ENCODE results near the gene MAPK7. TPM values are rescaled to one million over a fixed set of nuclear protein-coding genes. Genes with fewer than 3 reads are reported as not detected.

The MAPK7 gene
- total RNA-seq, 2 experiments from 2014 or later: 8.1 to 19.3 TPM

- TF ChIP-seq EZH2phosphoT487 (IDR thresholded peaks at IDR 0.05; ENCODE audit: borderline replicate concordance, low read depth, low read length) (no peak), CTCF (conservative IDR thresholded peaks at IDR 0.05; ENCODE audit: low read length) (no peak)
- H2AFZ ChIP-seq (ENCODE audit: low read length): no peak overlapping the region
- H3K27ac ChIP-seq (ENCODE audit: low read depth, low read length, poor library complexity, severe bottlenecking): no peak overlapping the region
- H3K4me1 ChIP-seq (ENCODE audit: insufficient read depth, low read length, poor library complexity, severe bottlenecking): no peaks in the 10 kb centered on the region
- CTCF ChIA-PET (ENCODE audit: unreplicated experiment): no interaction called here
- H3K9me2 ChIP-seq (ENCODE audit: insufficient read depth, low read length): no peaks in the 10 kb centered on the region
- no peaks in the 10 kb centered on the region for H3K79me2 ChIP-seq (ENCODE audit: insufficient read depth, low read depth, low read length)
- no peak overlapping the region for H3K4me2 ChIP-seq (ENCODE audit: low read length)
- no peak for DNase-seq (ENCODE audit: low spot score)
- no peaks in the 10 kb centered on the region for H4K20me1 ChIP-seq (ENCODE audit: insufficient read depth, low read length)
- H3K36me3 ChIP-seq (ENCODE audit: insufficient read depth, low read length): no peaks in the 10 kb centered on the region
- BruUV-seq (replicated peaks): no TSS peak
- intact Hi-C loops (cut with micrococcal nuclease; ENCODE audit: unreplicated experiment): no loop called here
- H3K4me3 ChIP-seq (ENCODE audit: low read depth, low read length, poor library complexity, severe bottlenecking): no peak overlapping the region
- H3K9me3 ChIP-seq (ENCODE audit: low read length): no peaks in the 10 kb centered on the region
- POLR2A ChIA-PET: no interaction called here
These were observed 34.7 kb downstream of the MAPK7 start for GRCh38 chr17:19412984-19413383.

GRCh38 chr17:19413761-19414160 is 35.5 kb downstream of the MAPK7 start:
- H3K9me2 ChIP-seq (ENCODE audit: insufficient read depth, low read length): no peaks in the 10 kb centered on the region
- H3K4me1 ChIP-seq (ENCODE audit: insufficient read depth, low read length, poor library complexity, severe bottlenecking): peaks cover 5% of the 10 kb centered on the region
- POLR2A ChIA-PET: no interaction called here
- no peak overlapping the region for H3K27ac ChIP-seq (ENCODE audit: low read depth, low read length, poor library complexity, severe bottlenecking)
- H3K36me3 ChIP-seq (ENCODE audit: insufficient read depth, low read length): no peaks in the 10 kb centered on the region
- no peaks in the 10 kb centered on the region for H3K79me2 ChIP-seq (ENCODE audit: insufficient read depth, low read depth, low read length)
- no peak overlapping the region for H3K4me3 ChIP-seq (ENCODE audit: low read depth, low read length, poor library complexity, severe bottlenecking)
- H3K9me3 ChIP-seq (ENCODE audit: low read length): no peaks in the 10 kb centered on the region
- TF ChIP-seq EZH2phosphoT487 (IDR thresholded peaks at IDR 0.05; ENCODE audit: borderline replicate concordance, low read depth, low read length): no peak
- TF ChIP-seq CTCF (conservative IDR thresholded peaks at IDR 0.05; ENCODE audit: low read length): no peak
- H2AFZ ChIP-seq (ENCODE audit: low read length): no peak overlapping the region
- DNase-seq (ENCODE audit: low spot score): no peak
- no peak overlapping the region for H3K4me2 ChIP-seq (ENCODE audit: low read length)
- no peaks in the 10 kb centered on the region for H4K20me1 ChIP-seq (ENCODE audit: insufficient read depth, low read length)
- no TSS peak for BruUV-seq (replicated peaks)
- intact Hi-C loops (cut with micrococcal nuclease; ENCODE audit: unreplicated experiment): no loop called here
- CTCF ChIA-PET (ENCODE audit: unreplicated experiment): no interaction called here

GRCh38 chr17:19414396-19415280 is 36.3 kb downstream of the MAPK7 start:
- CTCF ChIA-PET (ENCODE audit: unreplicated experiment): no interaction called here
- POLR2A ChIA-PET: no interaction called here
- no peak for DNase-seq (ENCODE audit: low spot score)
- Histone ChIP-seq H3K9me3 (ENCODE audit: low read length) (no peaks in the 10 kb centered on the region), H3K4me2 (ENCODE audit: low read length) (no peak overlapping the region), H4K20me1 (ENCODE audit: insufficient read depth, low read length) (no peaks in the 10 kb centered on the region), H3K36me3 (ENCODE audit: insufficient read depth, low read length) (no peaks in the 10 kb centered on the region), H3K9me2 (ENCODE audit: insufficient read depth, low read length) (no peaks in the 10 kb centered on the region), H3K79me2 (ENCODE audit: insufficient read depth, low read depth, low read length) (no peaks in the 10 kb centered on the region), H2AFZ (ENCODE audit: low read length) (no peak overlapping the region), H3K4me1 (ENCODE audit: insufficient read depth, low read length, poor library complexity, severe bottlenecking) (peaks cover 5% of the 10 kb centered on the region), H3K27ac (ENCODE audit: low read depth, low read length, poor library complexity, severe bottlenecking) (no peak overlapping the region), H3K4me3 (ENCODE audit: low read depth, low read length, poor library complexity, severe bottlenecking) (no peak overlapping the region)
- no TSS peak for BruUV-seq (replicated peaks)
- TF ChIP-seq CTCF (conservative IDR thresholded peaks at IDR 0.05; ENCODE audit: low read length): no peak
- no peak for TF ChIP-seq EZH2phosphoT487 (IDR thresholded peaks at IDR 0.05; ENCODE audit: borderline replicate concordance, low read depth, low read length)
- intact Hi-C loops (cut with micrococcal nuclease; ENCODE audit: unreplicated experiment): no loop called here
